Brain pericyte (primary cell): ENCODE measurements around the gene HSD3B7.
"Not testable (repeated sequence)": the region's sequence is repeated elsewhere in the genome, so short reads cannot be mapped to it uniquely, and the experiment has no call there.

Experiments
- DNase-seq: peaks from one replicate; pipeline ENCODE4 v3.0.0-alpha.2; 2012; ENCODE audit warnings: low read depth, low spot score

The HSD3B7 gene

GRCh38 chr16:30998852-30999761, 14.1 kb downstream of the HSD3B7 start:
- no peak for DNase-seq

- DNase-seq, result no peak
Measured at GRCh38 chr16:31000671-31001382, 15.8 kb downstream of the HSD3B7 start.

GRCh38 chr16:31001507-31002249, 16.7 kb downstream of the HSD3B7 start:
- DNase-seq, result no peak

GRCh38 chr16:31002250-31002700, 17.3 kb downstream of the HSD3B7 start:
- DNase-seq, result no peak

- no peak for DNase-seq
Measured at GRCh38 chr16:31002862-31003341, 17.9 kb downstream of the HSD3B7 start.

- DNase-seq, result no peak
Measured at GRCh38 chr16:31003744-31004143, 18.7 kb downstream of the HSD3B7 start.

GRCh38 chr16:31004658-31005057, 19.7 kb downstream of the HSD3B7 start:
- DNase-seq, result no peak

GRCh38 chr16:31005350-31006085, 20.5 kb downstream of the HSD3B7 start:
- DNase-seq, result no peak

- DNase-seq, result no peak
Measured at GRCh38 chr16:31006086-31006385, 21.0 kb downstream of the HSD3B7 start.

- DNase-seq, result no peak
Measured at GRCh38 chr16:31006589-31006988, 21.6 kb downstream of the HSD3B7 start.

GRCh38 chr16:31007684-31008083, 22.7 kb downstream of the HSD3B7 start:
- DNase-seq, result no peak

GRCh38 chr16:31008149-31008548, 23.1 kb downstream of the HSD3B7 start:
- no peak for DNase-seq

GRCh38 chr16:31008551-31008950, 23.5 kb downstream of the HSD3B7 start:
- DNase-seq, result no peak

GRCh38 chr16:31009120-31009519, 24.1 kb downstream of the HSD3B7 start:
- no peak for DNase-seq

- no peak for DNase-seq
Measured at GRCh38 chr16:31009894-31010584, 25.0 kb downstream of the HSD3B7 start.

- no peak for DNase-seq
Measured at GRCh38 chr16:31010585-31011325, 25.7 kb downstream of the HSD3B7 start, which contains the start of gene STX1B. Gene STX1B (minus strand): TSS chr16:31010638. CDS start chr16:31010396, 242 bp downstream.

- not testable (repeated sequence) for DNase-seq
Measured at GRCh38 chr16:31011815-31012214, 26.8 kb downstream of the HSD3B7 start.

GRCh38 chr16:31013292-31013691, 28.3 kb downstream of the HSD3B7 start:
- DNase-seq, result not testable (repeated sequence)

- no peak for DNase-seq
Measured at GRCh38 chr16:31016018-31016417, 31.0 kb downstream of the HSD3B7 start.

GRCh38 chr16:31017756-31018155, 32.7 kb downstream of the HSD3B7 start:
- DNase-seq, result not testable (repeated sequence)
